Spleen (tissue), 11 donors: ENCODE measurements around the gene FOXP1. TPM values are rescaled to one million over a fixed set of nuclear protein-coding genes. Genes with fewer than 3 reads are reported as not detected.

Source experiments
- DNase-seq: peaks from one replicate; pipeline ENCODE4 v3.0.0-alpha.2; 2020
- H3K27ac ChIP-seq, 8 donors: fragments of 200-600 bp; sonication (generic) in 7 of 8; 1 replicate in 4 of 8; 2 replicates in 4 of 8; pipeline versions ENCODE4 v1.5.0 to v1.8.0; 2016 to 2021; ENCODE audit warnings: inconsistent platforms in 4 of 8, mild to moderate bottlenecking in 4 of 8, moderate library complexity in 1 of 8
- H3K27me3 ChIP-seq, 7 donors: fragments of 200-600 bp; sonication (generic) in 6 of 7; replicated peaks in 1 of 7; 1 replicate in 4 of 7; 2 replicates in 3 of 7; pipeline versions ENCODE4 v1.5.0 to v1.8.0; 2016 to 2021; ENCODE audit warnings: inconsistent platforms in 3 of 7, mild to moderate bottlenecking in 1 of 7
- H3K36me3 ChIP-seq, 6 donors: fragments of 200-600 bp; sonication (generic) in 5 of 6; 1 replicate in 4 of 6; 2 replicates in 2 of 6; pipeline versions ENCODE4 v1.5.0 to v1.8.0; 2016 to 2021; ENCODE audit warnings: inconsistent platforms in 2 of 6
- H3K4me1 ChIP-seq, 6 donors: fragments of 200-600 bp; sonication (generic) in 5 of 6; 1 replicate in 3 of 6; 2 replicates in 3 of 6; pipeline versions ENCODE4 v1.5.0 to v1.8.0; 2016 to 2021; ENCODE audit warnings: inconsistent platforms in 3 of 6
- H3K4me3 ChIP-seq, 8 donors: fragments of 200-600 bp; sonication (generic) in 7 of 8; 1 replicate in 4 of 8; 2 replicates in 4 of 8; pipeline versions ENCODE4 v1.5.0 to v1.8.0; 2016 to 2021; ENCODE audit warnings: inconsistent platforms in 4 of 8, mild to moderate bottlenecking in 4 of 8, moderate library complexity in 2 of 8
- H3K9me3 ChIP-seq, 8 donors: fragments of 200-600 bp; sonication (generic) in 7 of 8; 1 replicate in 4 of 8; 2 replicates in 4 of 8; pipeline versions ENCODE4 v1.5.0 to v1.8.0; 2016 to 2021; ENCODE audit warnings: inconsistent platforms in 4 of 8
- CTCF ChIP-seq, 11 experiments: fragments of 200-600 bp in 7 of 11; fragments of 450-650 bp in 4 of 11; sonication (generic) in 4 of 11; IDR thresholded peaks in 8 of 11; conservative IDR thresholded peaks in 3 of 11; 1 replicate in 7 of 11; 2 replicates in 4 of 11; pipeline versions ENCODE4 v1.4.0 to v1.8.0; 2016 to 2021; ENCODE audit warnings: antibody characterized with exemption in 11 of 11, inconsistent platforms in 4 of 11, mild to moderate bottlenecking in 1 of 11
- POLR2A ChIP-seq, 3 donors: fragments of 450-650 bp; IDR thresholded peaks; one replicate each; pipeline ENCODE4 v1.5.1; 2017; ENCODE audit warnings: antibody characterized with exemption in 3 of 3, mild to moderate bottlenecking in 1 of 3
- POLR2AphosphoS5 ChIP-seq, 3 donors: sonication (generic); formaldehyde crosslinking; IDR thresholded peaks; one replicate each; pipeline ENCODE4 v1.5.1; 2017; ENCODE audit warnings: antibody characterized with exemption in 3 of 3
- WGBS, 5 donors: extraction: QIAGEN DNeasy Blood & Tissue Kit in 3 of 5; methylation state at CpG; one replicate each; pipeline versions ENCODE4 v1.1.5 to v1.1.7; 2013 to 2018; 5-methylcytosine and 5-hydroxymethylcytosine counted together
- intact Hi-C: fragments of 100-400 bp; cut with DNase I; formaldehyde crosslinking; loops from one replicate; pipeline ENCODE4 v1.15.0; 2023; ENCODE audit warnings: low total_unique reads
- polyA plus RNA-seq, 3 donors: library from polyadenylated mRNA; stranded (reverse); fragments of 200-250 nt; gene quantifications; one replicate each; pipeline ENCODE4 v1.2.1, GENCODE V29; 2013
- total RNA-seq, 7 donors: library from RNA; depleted of rRNA in 3 of 7; stranded (reverse); fragments of >200 nt in 3 of 7; fragmentation: NEBNext Ultra II Directional in 4 of 7; extraction: Animal tissue kit (Norgen Biotek cat#: 25700) in 4 of 7; gene quantifications; one replicate each; pipeline versions ENCODE4 v1.1.0 to v1.2.1, GENCODE V29; 2016 to 2021
- donor health status: healthy with polysubstance abuse.
- donor health status: DM: no; HTN: no; CAD: no; lungs with moderate emphysema.
- donor health status: DM: no; HTN: no; CAD: no.
- donor health status: Bipolar disorder and iron deficiency.
- donor health status: healthy.
- donor health status: DM: no; HTN: no; CAD: no.
- donor health status: DM: yes; HTN: yes; CAD: no.

Gene FOXP1
- total and polyA plus RNA-seq, 10 donors: 11.1 to 202 (median 153) TPM

GRCh38 chr3:71497971-71498444 is 85.5 kb downstream of the FOXP1 start:
- peaks cover 0 to 88% (median 24%) of the 10 kb centered on the region in 6 donors for H3K4me1 ChIP-seq
- no peak overlapping the region for H3K4me3 ChIP-seq
- WGBS, 5 donors: 87 to 95% (median 91%) methylated on average over 5 of the region's 5 CpGs
- no peak for DNase-seq
- no peak for TF ChIP-seq POLR2AphosphoS5 (IDR thresholded peaks at IDR 0.05)
- TF ChIP-seq POLR2A (IDR thresholded peaks at IDR 0.05): no peak
- no peak for TF ChIP-seq CTCF (IDR thresholded peaks at IDR 0.05 in 8 of 11, conservative IDR thresholded peaks at IDR 0.05 in 3 of 11)
- intact Hi-C loops: no loop called here
- no peaks in the 10 kb centered on the region for H3K9me3 ChIP-seq
- no peaks in the 10 kb centered on the region for H3K27me3 ChIP-seq
- H3K36me3 ChIP-seq: no peaks in the 10 kb centered on the region
- peak overlapping the region in 2 of 8 donors; percentile 4 to 10 for H3K27ac ChIP-seq

DNA sequence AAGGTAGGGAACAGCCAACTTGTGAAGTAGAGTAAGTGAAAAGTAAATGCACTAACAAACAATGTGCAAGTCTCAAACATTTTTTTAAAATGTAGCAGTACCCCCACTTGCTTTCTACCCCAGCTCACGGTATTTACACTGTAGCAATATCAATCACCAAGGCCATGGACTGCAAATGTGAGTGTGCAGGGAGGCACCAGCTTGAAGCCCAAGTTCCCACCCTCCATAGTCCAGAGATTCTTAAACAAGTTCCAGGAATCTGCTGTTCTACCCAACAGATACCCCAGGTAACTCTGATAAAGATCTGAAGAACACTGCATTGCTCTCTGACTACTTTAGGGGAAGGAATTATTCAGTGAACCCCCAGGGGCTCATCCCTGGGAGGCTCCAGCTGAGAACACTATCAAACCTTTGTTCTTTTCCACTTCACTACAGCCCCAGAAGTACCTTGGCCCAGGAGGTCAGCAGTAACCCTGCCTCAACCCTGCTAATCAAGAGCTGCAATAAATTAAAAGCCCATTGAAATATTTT is 86.1 kb downstream of the FOXP1 start:
- no peaks in the 10 kb centered on the region for H3K27me3 ChIP-seq
- WGBS, 5 donors: 72 to 82% (median 76%) methylated on average over 1 of the region's 1 CpG
- H3K36me3 ChIP-seq: peaks cover 0 to 4% (median 0%) of the 10 kb centered on the region in 6 donors
- DNase-seq: no peak
- H3K27ac ChIP-seq: peak overlapping the region in 2 of 8 donors; percentile 4 to 47
- H3K4me3 ChIP-seq: no peak overlapping the region
- peaks cover 0 to 86% (median 24%) of the 10 kb centered on the region in 6 donors for H3K4me1 ChIP-seq
- no peak for TF ChIP-seq POLR2A (IDR thresholded peaks at IDR 0.05)
- no peak for TF ChIP-seq CTCF (IDR thresholded peaks at IDR 0.05 in 8 of 11, conservative IDR thresholded peaks at IDR 0.05 in 3 of 11)
- no peak for TF ChIP-seq POLR2AphosphoS5 (IDR thresholded peaks at IDR 0.05)
- intact Hi-C loops: no loop called here
- H3K9me3 ChIP-seq: no peaks in the 10 kb centered on the region

DNA sequence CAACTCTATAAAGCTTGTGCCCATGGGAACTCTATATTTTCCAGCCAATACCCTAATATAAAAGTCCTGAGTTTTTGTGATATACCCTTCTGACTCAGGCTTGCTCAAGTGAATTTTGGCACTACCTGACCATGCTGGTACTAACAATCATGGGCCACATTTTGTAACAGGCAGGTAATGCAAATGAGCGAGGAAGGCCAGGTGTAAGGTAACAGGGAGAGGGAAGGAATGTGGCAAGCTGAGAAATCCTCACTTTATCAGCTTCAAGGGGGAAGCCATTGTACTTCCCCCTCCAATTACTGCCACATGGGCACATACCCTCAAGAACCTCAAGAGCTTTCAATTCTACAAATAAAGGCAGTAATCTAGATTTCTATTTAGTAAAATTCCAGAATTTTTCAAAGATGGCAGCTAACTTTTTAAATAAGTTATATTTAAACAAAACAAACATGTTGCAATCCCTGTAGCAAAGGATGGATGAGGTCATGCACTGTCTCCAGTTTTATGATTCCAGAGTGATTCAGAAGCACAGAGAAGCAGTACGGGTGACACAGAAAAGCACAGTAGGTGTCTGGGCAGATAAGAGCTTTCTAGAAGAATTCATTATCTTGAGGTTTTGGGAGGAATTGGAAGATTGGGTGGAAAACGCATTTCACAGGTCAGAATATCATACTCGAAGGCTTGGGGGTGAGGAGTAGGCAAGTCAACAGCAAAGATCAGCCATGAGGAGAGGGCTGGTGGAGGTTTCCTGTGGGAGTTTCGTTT is 87.6 kb downstream of the FOXP1 start:
- TF ChIP-seq POLR2A (IDR thresholded peaks at IDR 0.05) (no peak), CTCF (IDR thresholded peaks at IDR 0.05 in 8 of 11, conservative IDR thresholded peaks at IDR 0.05 in 3 of 11) (no peak), POLR2AphosphoS5 (IDR thresholded peaks at IDR 0.05) (no peak)

GRCh38 chr3:71494212-71494611 is 89.3 kb downstream of the FOXP1 start:
- Histone ChIP-seq H3K9me3 (peaks cover 0 to 9% (median 0%) of the 10 kb centered on the region in 8 donors), H3K4me1 (peaks cover 0 to 91% (median 27%) of the 10 kb centered on the region in 6 donors), H3K27ac (peak overlapping the region; percentile 37 to 76 (median 68)), H3K36me3 (peaks cover 0 to 29% (median 0%) of the 10 kb centered on the region in 6 donors), H3K4me3 (no peak overlapping the region), H3K27me3 (no peaks in the 10 kb centered on the region)
- DNase-seq: no peak
- WGBS, 5 donors: 83 to 89% (median 87%) methylated on average over 5 of the region's 5 CpGs
- TF ChIP-seq POLR2A (IDR thresholded peaks at IDR 0.05) (no peak), POLR2AphosphoS5 (IDR thresholded peaks at IDR 0.05) (no peak), CTCF (IDR thresholded peaks at IDR 0.05 in 8 of 11, conservative IDR thresholded peaks at IDR 0.05 in 3 of 11) (no peak)
- intact Hi-C loops: no loop called here

More for the DNA sequence above, 87.6 kb downstream of the FOXP1 start:
- Histone ChIP-seq H3K27ac (peak overlapping the region in 4 of 8 donors; percentile 31 to 66 (median 56)), H3K9me3 (peaks cover 0 to 7% (median 0%) of the 10 kb centered on the region in 8 donors), H3K36me3 (peaks cover 0 to 19% (median 0%) of the 10 kb centered on the region in 6 donors), H3K4me3 (peak overlapping the region in 1 of 8 donors; percentile 11), H3K27me3 (no peaks in the 10 kb centered on the region), H3K4me1 (peaks cover 0 to 96% (median 27%) of the 10 kb centered on the region in 6 donors)
- 71 to 84% (median 78%) methylated on average over 5 of the region's 5 CpGs for whole genome bisulfite sequencing, 5 donors
- intact Hi-C loops: no loop called here
- no peak for DNase-seq
